CD14-positive monocyte (primary cell): ENCODE results near the gene CKAP2. TPM values are rescaled to one million over a fixed set of nuclear protein-coding genes. Genes with fewer than 3 reads are reported as not detected.
A peak's percentile ranks its signal among the peaks of the same experiment; 100 is the strongest.

ENCODE experiments used
- DNase-seq, 3 donors: peaks; one replicate each; pipeline ENCODE4 v3.0.0-alpha.2; 2011 to 2022
- H2AFZ ChIP-seq: 2 replicates; pipeline ENCODE4 v1.6.0; 2012; ENCODE audit warnings: mild to moderate bottlenecking, low read depth, low read length, inconsistent platforms; ENCODE audit not compliant: insufficient read depth, poor library complexity, severe bottlenecking
- H3K27ac ChIP-seq, 2 donors: 1 replicate in 1 of 2; 2 replicates in 1 of 2; pipeline ENCODE4 v1.5.1; 2012 to 2013; ENCODE audit warnings: low read length in 2 of 2, control low read depth in 1 of 2, inconsistent platforms in 1 of 2, low read depth in 1 of 2, mild to moderate bottlenecking in 1 of 2
- H3K27me3 ChIP-seq, 2 donors: one replicate each; pipeline versions ENCODE4 v1.6.0 to v1.6.1; 2011 to 2013; ENCODE audit warnings: low read length in 2 of 2; ENCODE audit not compliant: control insufficient read depth in 2 of 2, insufficient read depth in 2 of 2
- H3K36me3 ChIP-seq, 2 donors: replicated peaks in 1 of 2; 1 replicate in 1 of 2; 2 replicates in 1 of 2; pipeline versions ENCODE4 v1.5.1 to v1.6.1; 2012 to 2013; ENCODE audit warnings: low read length in 2 of 2, control low read depth in 1 of 2, inconsistent platforms in 1 of 2, mild to moderate bottlenecking in 1 of 2; ENCODE audit not compliant: insufficient read depth in 2 of 2, control insufficient read depth in 1 of 2
- H3K4me1 ChIP-seq, 2 donors: 1 replicate in 1 of 2; 2 replicates in 1 of 2; pipeline versions ENCODE4 v1.5.1 to v1.6.1; 2012 to 2013; ENCODE audit warnings: low read length in 2 of 2, control low read depth in 1 of 2, inconsistent platforms in 1 of 2, mild to moderate bottlenecking in 1 of 2, moderate library complexity in 1 of 2; ENCODE audit not compliant: insufficient read depth in 2 of 2, control insufficient read depth in 1 of 2
- H3K4me2 ChIP-seq: replicated peaks from 2 replicates; pipeline ENCODE3; 2012; ENCODE audit warnings: low read length, moderate library complexity, mild to moderate bottlenecking; ENCODE audit not compliant: poor library complexity, severe bottlenecking; ENCODE audit errors: extremely low read depth
- H3K4me3 ChIP-seq, 3 experiments: fragments of 200-600 bp in 1 of 3; sonication (generic) in 1 of 3; replicated peaks in 1 of 3; 1 replicate in 2 of 3; 2 replicates in 1 of 3; pipeline ENCODE4 v1.5.1; 2011 to 2013; ENCODE audit warnings: low read length in 3 of 3, mild to moderate bottlenecking in 3 of 3, control low read depth in 2 of 3, low read depth in 2 of 3, inconsistent platforms in 1 of 3, moderate library complexity in 1 of 3
- H3K79me2 ChIP-seq: 2 replicates; pipeline ENCODE4 v1.6.0; 2012; ENCODE audit warnings: mild to moderate bottlenecking, control low read depth, inconsistent platforms, low read length, moderate library complexity; ENCODE audit not compliant: insufficient read depth
- H3K9ac ChIP-seq: 2 replicates; pipeline ENCODE4 v1.6.0; 2017; ENCODE audit warnings: low read length, mild to moderate bottlenecking; ENCODE audit not compliant: insufficient read depth, poor library complexity, severe bottlenecking
- H3K9me3 ChIP-seq, 2 donors: replicated peaks in 1 of 2; 1 replicate in 1 of 2; 2 replicates in 1 of 2; pipeline versions ENCODE4 v1.5.1 to v1.6.1; 2012 to 2013; ENCODE audit warnings: low read length in 2 of 2, control low read depth in 1 of 2; ENCODE audit not compliant: control insufficient read depth in 1 of 2, insufficient read depth in 1 of 2
- H4K20me1 ChIP-seq: 2 replicates; pipeline ENCODE4 v1.6.0; 2012; ENCODE audit warnings: mild to moderate bottlenecking, low read length, control low read depth, moderate library complexity; ENCODE audit not compliant: insufficient read depth
- H3K27ac Mint-ChIP-seq, 7 donors: one replicate each; pipeline ENCODE4 v1.8.0; 2020; ENCODE audit warnings: mild to moderate bottlenecking in 7 of 7, mixed read lengths in 7 of 7, moderate library complexity in 6 of 7, inconsistent platforms in 2 of 7
- H3K27me3 Mint-ChIP-seq, 3 donors: one replicate each; pipeline ENCODE4 v1.8.0; 2021 to 2022; ENCODE audit warnings: low read depth in 3 of 3, mild to moderate bottlenecking in 3 of 3, mixed read lengths in 3 of 3, moderate library complexity in 3 of 3, inconsistent platforms in 1 of 3
- H3K36me3 Mint-ChIP-seq, 2 donors: one replicate each; pipeline ENCODE4 v1.8.0; 2020; ENCODE audit warnings: mixed read lengths in 2 of 2, inconsistent platforms in 1 of 2, mild to moderate bottlenecking in 1 of 2
- H3K4me1 Mint-ChIP-seq: one replicate; pipeline ENCODE4 v1.8.0; 2020; ENCODE audit warnings: mild to moderate bottlenecking, mixed read lengths
- H3K4me3 Mint-ChIP-seq, 2 donors: one replicate each; pipeline ENCODE4 v1.8.0; 2020; ENCODE audit warnings: mild to moderate bottlenecking in 2 of 2, mixed read lengths in 2 of 2, moderate library complexity in 1 of 2
- H3K9me3 Mint-ChIP-seq, 7 donors: one replicate each; pipeline ENCODE4 v1.8.0; 2020 to 2022; ENCODE audit warnings: mixed read lengths in 7 of 7, mild to moderate bottlenecking in 6 of 7, moderate library complexity in 6 of 7, inconsistent platforms in 2 of 7
- CTCF ChIP-seq: fragments of 200-600 bp; IDR thresholded peaks from one replicate; pipeline ENCODE4 v1.8.0; 2022; ENCODE audit warnings: antibody characterized with exemption, mild to moderate bottlenecking
- WGBS: methylation state at CpG from one replicate; pipeline ENCODE4 v1.1.5; 2013; ENCODE audit warnings: missing lambda C conversion rate; ENCODE audit not compliant: insufficient coverage; 5-methylcytosine and 5-hydroxymethylcytosine counted together
- intact Hi-C, 2 donors: fragments of 100-400 bp; cut with micrococcal nuclease; formaldehyde crosslinking; loops; one replicate each; pipeline versions ENCODE4 v1.15.0 to v1.15.1; 2023
- polyA minus RNA-seq: library from RNA; depleted of rRNA, polyadenylated mRNA; stranded (reverse); fragments of >200 nt; gene quantifications from 2 replicates; pipeline ENCODE4 v1.2.3, GENCODE V29; 2012
- polyA plus RNA-seq, 3 donors: library from polyadenylated mRNA; depleted of rRNA in 1 of 3; unstranded in 2 of 3; stranded (reverse) in 1 of 3; fragments of 300-500 nt in 2 of 3; fragments of >200 nt in 1 of 3; fragmentation: Illumina TruSeq in 2 of 3; gene quantifications; 1 replicate in 2 of 3; 2 replicates in 1 of 3; pipeline ENCODE4 v1.2.3, GENCODE V29; 2012 to 2021
- total RNA-seq, 12 experiments: library from RNA in 1 of 12; stranded (reverse) in 1 of 12; fragments of 120-200 nt in 1 of 12; gene quantifications; one replicate each; pipeline ENCODE4 v1.2.4 and lab custom pipeline; 2013 to 2026; ENCODE audit warnings: mixed read lengths in 6 of 12, inconsistent platforms in 1 of 12

CKAP2 gene
- total RNA-seq (2013), result 13.0 TPM
- 10 to 100 TPM in 1 of 3 donors, 1 to 10 TPM in 2; 5.0 to 15.7 (median 7.8) TPM for polyA plus RNA-seq
- 4.7 and 8.1 TPM in 2 replicates for polyA minus RNA-seq
- total RNA-seq (lab: John Stamatoyannopoulos, UW), result 4.4 to 84.5 (median 15.1) reads per million in 11 experiments

GRCh38 chr13:52454820-52455676 is at the start of gene CKAP2:
TSS of gene CKAP2 (plus strand) at chr13:52455478. CDS start at chr13:52455557, 79 bp downstream.
- H3K27ac ChIP-seq, result peak within 1 kb of the TSS; percentile 83 to 95
- intact Hi-C loops, result loop anchor here (5.0 to 10.0 kb wide), 5 partner anchors 110 to 443 kb away; partner anchors contain the start of genes ALG11 (in 2 of the 2), ATP7B (in 2 of the 2) and SUGT1 (in 2 of the 2)
- under 1% methylated on average over 52 of the region's 56 CpGs for WGBS
- H3K27me3 ChIP-seq, result no peaks in the 10 kb centered on the region
- peak within 1 kb of the TSS; percentile 87 for H3K9ac ChIP-seq
- H3K4me2 ChIP-seq, result peak within 1 kb of the TSS; percentile 75
- Mint-ChIP-seq H3K4me3 (peak within 1 kb of the TSS; percentile 91 to 98), H3K27me3 (no peaks in the 10 kb centered on the region), H3K9me3 (no peaks in the 10 kb centered on the region), H3K36me3 (peaks cover 8 to 22% of the 10 kb centered on the region in 2 donors), H3K4me1 (peaks cover 28% of the 10 kb centered on the region), H3K27ac (peak within 1 kb of the TSS; percentile 97 to 99 (median 98))
- DNase-seq, result peak; percentile 92 to 95 (median 94)
- peak within 1 kb of the TSS; percentile 69 to 96 (median 94) for H3K4me3 ChIP-seq
- H3K79me2 ChIP-seq, result peaks cover 44% of the 10 kb centered on the region
- no peaks in the 10 kb centered on the region for H4K20me1 ChIP-seq
- H3K36me3 ChIP-seq, result peaks cover 8 to 10% of the 10 kb centered on the region in 2 donors
- peaks cover 22 to 32% of the 10 kb centered on the region in 2 donors for H3K4me1 ChIP-seq
- H2AFZ ChIP-seq, result peak within 1 kb of the TSS; percentile 85
- H3K9me3 ChIP-seq, result no peaks in the 10 kb centered on the region
- no peak for TF ChIP-seq CTCF

GRCh38 chr13:52405767-52406494 is 49.3 kb upstream of the CKAP2 start, which contains the start of gene THSD1:
TSS of gene THSD1 (minus strand) at chr13:52406172. CDS start at chr13:52402600, 3,572 bp downstream.
- H3K9ac ChIP-seq, result peak within 1 kb of the TSS; percentile 54

More at GRCh38 chr13:52405767-52406494, 49.3 kb upstream of the CKAP2 start, which contains the start of gene THSD1:
- Histone ChIP-seq H2AFZ (peak within 1 kb of the TSS; percentile 46), H3K4me1 (peaks cover 21 to 22% of the 10 kb centered on the region in 2 donors), H3K27ac (no peak within 1 kb of the TSS), H3K27me3 (peaks cover 25 to 27% of the 10 kb centered on the region in 2 donors), H3K9me3 (peaks cover 3 to 4% of the 10 kb centered on the region in 2 donors), H3K36me3 (peaks cover 0 to 4% of the 10 kb centered on the region in 2 donors), H3K4me3 (peak within 1 kb of the TSS in 2 of 3 experiments; percentile 27 to 63), H3K4me2 (peak within 1 kb of the TSS; percentile 77), H3K79me2 (no peaks in the 10 kb centered on the region), H4K20me1 (no peaks in the 10 kb centered on the region)
- intact Hi-C loops, result no loop called here
- peaks cover 17 to 21% of the 10 kb centered on the region in 2 donors for H3K36me3 Mint-ChIP-seq
- no peak for TF ChIP-seq CTCF
- peaks cover 27 to 44% (median 33%) of the 10 kb centered on the region in 3 donors for H3K27me3 Mint-ChIP-seq
- WGBS, result 1% methylated on average over 68 of the region's 68 CpGs
- peaks cover 26% of the 10 kb centered on the region for H3K4me1 Mint-ChIP-seq
- no peak for DNase-seq
- H3K27ac Mint-ChIP-seq, result no peak within 1 kb of the TSS
- H3K9me3 Mint-ChIP-seq, result peaks cover 0 to 13% (median 6%) of the 10 kb centered on the region in 7 donors
- H3K4me3 Mint-ChIP-seq, result peak within 1 kb of the TSS; percentile 62 to 86
